Stimulated activated CD4-positive, alpha-beta T cell treated with anti-CD3 and anti-CD28 coated beads, Interleukin-1b, Interleukin-23, amount 100 ng/mL, for 1 hour (primary cell): ENCODE results near the gene SPP2.

Source experiments
- DNase-seq, 2 donors: peaks; one replicate each; pipeline ENCODE4 v3.0.0-alpha.2; 2020; ENCODE audit warnings: low read depth in 2 of 2

The SPP2 gene

GRCh38 chr2:234092344-234092743 is 41.8 kb downstream of the SPP2 start:
- no peak for DNase-seq

- no peak for DNase-seq
Measured at GRCh38 chr2:234095301-234095700, 44.8 kb downstream of the SPP2 start.

- no peak for DNase-seq
Measured at GRCh38 chr2:234096164-234096563, 45.7 kb downstream of the SPP2 start.

- DNase-seq, result no peak
Measured at GRCh38 chr2:234098681-234099080, 48.2 kb downstream of the SPP2 start.

GRCh38 chr2:234099266-234099665 is 48.8 kb downstream of the SPP2 start:
- DNase-seq, result no peak

GRCh38 chr2:234100686-234101085 is 50.2 kb downstream of the SPP2 start:
- no peak for DNase-seq

- no peak for DNase-seq
Measured at GRCh38 chr2:234102112-234102511, 51.6 kb downstream of the SPP2 start.

GRCh38 chr2:234107861-234108260 is 57.4 kb downstream of the SPP2 start:
- no peak for DNase-seq

GRCh38 chr2:234109321-234109720 is 58.8 kb downstream of the SPP2 start:
- DNase-seq, result no peak

GRCh38 chr2:234110219-234110618 is 59.7 kb downstream of the SPP2 start:
- no peak for DNase-seq

GRCh38 chr2:234111523-234111922 is 61.0 kb downstream of the SPP2 start:
- no peak for DNase-seq

GRCh38 chr2:234116010-234116409 is 65.5 kb downstream of the SPP2 start:
- no peak for DNase-seq

GRCh38 chr2:234121999-234122398 is 71.5 kb downstream of the SPP2 start:
- DNase-seq, result no peak

GRCh38 chr2:234125451-234126145 is 75.1 kb downstream of the SPP2 start:
- DNase-seq, result no peak

- no peak for DNase-seq
Measured at GRCh38 chr2:234126146-234126470, 75.6 kb downstream of the SPP2 start.
